Mucosa of gallbladder (tissue), 1 donor: ENCODE results near the gene ACKR2. TPM values are rescaled to one million over a fixed set of nuclear protein-coding genes. Genes with fewer than 3 reads are reported as not detected.
"Not testable (repeated sequence)": the region's sequence is repeated elsewhere in the genome, so short reads cannot be mapped to it uniquely, and the experiment has no call there.

Experiments used
- DNase-seq: peaks from one replicate; pipeline ENCODE4 v3.0.0-alpha.2; 2020; ENCODE audit warnings: low spot score
- total RNA-seq: library from RNA; stranded (reverse); gene quantifications from one replicate; pipeline ENCODE4 v1.2.1, GENCODE V29; 2021
- donor health status: DM: no; HTN: no; CAD: no.

ACKR2 gene
- total RNA-seq, 1 donor from 2014 or later, result 5.0 TPM

DNA sequence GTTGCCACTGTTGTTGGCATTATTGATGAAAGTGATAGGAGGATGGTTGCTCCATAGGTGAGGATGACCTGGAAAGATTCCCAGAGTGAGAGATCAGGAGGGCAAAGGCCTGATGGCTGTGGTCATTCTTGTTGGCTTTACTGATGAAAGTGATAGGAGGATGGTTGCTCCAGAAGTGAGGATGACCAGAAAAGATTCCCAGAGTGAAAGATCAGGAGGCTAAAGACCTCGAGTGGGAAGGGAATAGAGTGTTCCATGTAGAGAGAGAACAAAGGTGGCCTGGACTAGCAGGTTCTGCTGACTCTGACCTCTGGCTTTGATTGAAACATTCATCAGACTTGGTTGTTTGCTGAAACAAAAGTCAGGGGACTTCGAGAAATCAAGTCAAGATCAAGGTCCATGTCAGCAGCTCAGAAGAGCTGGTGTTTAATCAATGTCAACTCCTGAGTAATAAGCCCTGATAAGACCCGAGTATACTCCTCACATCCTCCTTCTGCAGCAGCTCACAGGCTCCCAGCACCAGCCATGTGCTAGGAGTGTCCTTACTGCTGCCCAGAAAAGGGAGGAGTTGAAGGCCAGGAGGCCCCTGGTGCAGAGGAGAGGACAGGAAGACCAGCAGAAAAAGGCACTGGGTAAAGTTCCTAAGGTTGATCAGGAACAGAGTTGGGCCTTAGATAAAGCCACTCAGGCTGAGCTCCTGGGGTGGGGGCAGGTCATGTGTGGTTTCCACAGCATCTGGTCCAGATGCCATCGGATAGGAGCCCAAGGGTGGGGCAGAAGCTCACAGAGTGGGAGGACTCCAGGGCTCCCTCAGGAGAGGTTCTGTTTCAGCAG, 46.5 kb downstream of the ACKR2 start:
- peak; percentile 69 for DNase-seq

DNA sequence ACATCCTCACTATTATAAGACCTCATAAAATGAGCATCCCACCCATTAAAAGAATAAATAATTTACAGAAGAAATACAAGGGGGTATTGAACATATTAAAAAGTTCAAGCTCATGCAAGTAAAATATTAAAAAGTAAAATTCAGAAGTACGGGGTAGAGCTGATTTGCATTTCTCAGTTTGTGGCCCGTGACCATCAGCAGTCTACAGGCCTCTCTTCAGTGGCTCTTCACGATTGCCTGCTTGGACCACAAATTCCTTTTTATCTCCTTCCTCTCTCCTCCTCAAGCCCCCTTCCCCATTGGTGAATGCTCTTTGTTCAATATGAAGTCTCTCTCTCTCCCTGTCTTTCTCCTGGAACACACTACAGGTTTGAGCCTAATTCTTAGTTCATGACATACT, 47.3 kb downstream of the ACKR2 start:
- no peak for DNase-seq

DNA sequence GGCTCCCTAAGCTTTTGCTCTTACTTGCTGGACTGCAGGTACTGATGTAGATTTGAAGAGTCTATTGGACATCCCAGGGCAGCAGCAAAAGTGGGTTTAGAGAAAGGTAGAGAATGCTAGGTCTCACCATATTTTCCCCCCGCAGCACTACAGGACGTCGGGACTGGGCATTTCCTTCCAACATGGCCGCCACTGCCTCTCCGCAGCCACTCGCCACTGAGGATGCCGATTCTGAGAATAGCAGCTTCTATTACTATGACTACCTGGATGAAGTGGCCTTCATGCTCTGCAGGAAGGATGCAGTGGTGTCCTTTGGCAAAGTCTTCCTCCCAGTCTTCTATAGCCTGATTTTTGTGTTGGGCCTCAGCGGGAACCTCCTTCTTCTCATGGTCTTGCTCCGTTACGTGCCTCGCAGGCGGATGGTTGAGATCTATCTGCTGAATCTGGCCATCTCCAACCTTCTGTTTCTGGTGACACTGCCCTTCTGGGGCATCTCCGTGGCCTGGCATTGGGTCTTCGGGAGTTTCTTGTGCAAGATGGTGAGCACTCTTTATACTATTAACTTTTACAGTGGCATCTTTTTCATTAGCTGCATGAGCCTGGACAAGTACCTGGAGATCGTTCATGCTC, 55.2 kb downstream of the ACKR2 start:
- no peak for DNase-seq

DNA sequence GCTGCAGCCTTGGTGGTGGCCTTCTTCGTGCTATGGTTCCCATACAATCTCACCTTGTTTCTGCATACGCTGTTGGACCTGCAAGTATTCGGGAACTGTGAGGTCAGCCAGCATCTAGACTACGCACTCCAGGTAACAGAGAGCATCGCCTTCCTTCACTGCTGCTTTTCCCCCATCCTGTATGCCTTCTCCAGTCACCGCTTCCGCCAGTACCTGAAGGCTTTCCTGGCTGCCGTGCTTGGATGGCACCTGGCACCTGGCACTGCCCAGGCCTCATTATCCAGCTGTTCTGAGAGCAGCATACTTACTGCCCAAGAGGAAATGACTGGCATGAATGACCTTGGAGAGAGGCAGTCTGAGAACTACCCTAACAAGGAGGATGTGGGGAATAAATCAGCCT, 56.0 kb downstream of the ACKR2 start:
- DNase-seq, result no peak

DNA sequence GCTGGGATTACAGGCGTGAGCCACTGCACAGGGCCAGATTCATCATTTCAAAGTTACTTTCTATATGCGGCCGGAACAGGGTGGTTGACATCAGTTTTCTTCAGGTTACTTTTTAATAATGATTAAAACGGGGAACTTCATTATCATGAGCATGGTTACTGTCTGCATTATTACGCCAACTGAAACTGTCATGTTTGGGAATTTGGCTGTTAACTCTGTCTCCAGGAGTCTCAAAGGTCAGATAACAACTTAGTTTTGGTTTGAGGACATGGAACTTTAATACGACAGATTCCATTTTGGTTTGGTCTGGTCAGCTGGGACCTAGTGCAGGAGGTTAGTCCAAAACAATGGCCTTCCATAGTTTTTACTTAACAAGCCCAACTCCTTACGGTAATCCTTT, 57.9 kb downstream of the ACKR2 start:
- no peak for DNase-seq

DNA sequence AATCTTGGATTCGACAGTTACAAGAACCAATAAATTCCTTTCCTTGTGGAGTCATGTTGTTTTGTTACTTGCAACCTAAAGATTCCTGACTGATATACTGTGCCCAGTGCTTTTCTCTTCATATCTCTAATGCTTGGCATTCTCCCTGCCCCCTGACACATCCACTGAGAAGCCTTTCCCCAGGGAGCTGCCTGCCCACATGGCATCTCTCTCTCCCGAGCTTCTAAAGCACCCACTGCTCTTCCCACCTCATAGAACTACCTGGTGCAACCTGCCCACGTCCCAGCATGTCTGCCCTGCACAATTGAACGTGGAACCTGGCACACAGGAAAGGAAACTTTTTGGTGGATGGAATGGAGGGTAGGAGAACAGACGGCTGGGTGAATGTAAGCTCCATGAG, 59.6 kb downstream of the ACKR2 start:
- no peak for DNase-seq

DNA sequence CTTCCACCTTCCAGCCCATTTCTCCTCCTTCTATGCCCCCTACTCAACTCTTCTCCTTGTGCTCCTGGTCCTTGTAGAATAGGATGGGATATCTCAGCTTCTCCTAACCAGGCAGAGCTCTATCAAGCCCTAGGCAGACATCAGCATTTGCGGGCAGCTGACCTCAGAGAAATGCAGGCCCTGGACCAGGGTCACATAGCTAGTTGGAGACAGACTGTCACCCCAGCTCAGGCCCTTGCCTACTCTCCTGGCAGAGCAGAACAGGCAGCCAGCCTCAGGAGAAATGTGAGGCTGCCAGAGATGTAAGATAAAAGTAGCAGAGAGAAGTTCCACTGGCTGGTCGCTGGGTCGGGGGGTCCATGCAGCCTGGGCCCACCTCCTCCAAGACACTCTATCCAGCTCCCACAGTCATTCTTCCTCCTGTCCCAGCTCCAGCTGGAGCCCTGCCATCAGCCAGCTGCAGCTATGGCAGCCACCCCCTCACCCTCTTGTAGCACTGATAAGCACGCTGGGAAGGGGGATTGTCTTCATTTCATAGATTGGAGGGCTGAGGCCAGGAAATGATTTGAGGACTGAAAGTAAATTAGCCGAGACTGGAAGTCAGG, 62.4 kb downstream of the ACKR2 start:
- DNase-seq, result no peak

DNA sequence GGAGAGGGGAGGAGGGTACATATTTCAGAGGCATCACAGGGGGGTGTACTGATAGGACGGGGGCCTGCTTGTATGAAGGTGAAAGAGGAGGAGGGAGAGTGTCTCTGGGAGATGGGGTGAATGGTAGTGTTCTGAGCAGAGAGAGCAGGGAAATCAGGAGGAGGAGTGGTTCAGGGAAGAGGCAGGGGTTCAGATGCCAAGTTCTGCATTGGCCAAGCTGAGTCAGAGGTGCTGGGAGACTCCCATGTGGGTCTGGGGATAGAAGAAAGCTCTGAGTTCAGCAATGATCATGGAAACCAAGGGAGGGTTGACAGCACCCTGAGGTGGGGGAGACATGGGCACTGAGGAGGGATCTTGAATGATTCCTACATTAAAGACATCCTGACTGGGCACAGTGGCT, 63.5 kb downstream of the ACKR2 start:
- DNase-seq, result no peak

DNA sequence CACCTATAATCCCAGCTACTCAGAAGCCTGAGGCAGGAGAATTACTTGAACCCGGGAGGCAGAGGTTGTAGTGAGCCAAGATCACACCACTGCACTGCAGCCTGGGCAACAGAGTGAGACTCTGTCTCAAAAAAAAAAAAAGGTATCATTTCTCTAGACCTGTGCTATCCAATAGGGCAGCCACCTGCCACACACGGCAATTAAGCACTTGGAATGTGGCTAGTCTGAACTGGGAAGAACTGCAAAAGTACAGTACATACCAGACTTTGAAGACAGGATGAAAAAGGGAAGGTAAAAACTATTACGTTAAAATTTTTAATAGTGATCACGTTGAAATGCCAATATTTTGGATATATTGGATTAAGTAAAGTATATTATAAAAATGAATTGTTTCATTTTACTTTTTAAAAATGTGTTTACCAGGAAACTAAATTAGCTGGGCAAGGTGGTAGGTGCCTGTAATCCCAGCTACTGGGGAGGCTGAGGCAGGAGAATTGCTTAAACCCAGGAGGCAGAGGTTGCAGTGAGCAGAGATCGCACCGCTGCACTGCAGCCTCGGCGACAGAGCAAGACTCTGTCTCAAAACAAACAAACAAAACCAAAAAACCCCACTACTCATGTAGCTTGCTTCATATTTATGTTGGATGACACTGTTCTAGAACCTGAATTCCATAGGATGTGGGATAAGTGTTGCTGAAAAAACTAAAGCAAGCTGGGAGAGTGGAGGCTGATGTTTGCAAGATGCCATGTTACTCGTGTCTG, 64.2 kb downstream of the ACKR2 start:
- DNase-seq, result no peak

DNA sequence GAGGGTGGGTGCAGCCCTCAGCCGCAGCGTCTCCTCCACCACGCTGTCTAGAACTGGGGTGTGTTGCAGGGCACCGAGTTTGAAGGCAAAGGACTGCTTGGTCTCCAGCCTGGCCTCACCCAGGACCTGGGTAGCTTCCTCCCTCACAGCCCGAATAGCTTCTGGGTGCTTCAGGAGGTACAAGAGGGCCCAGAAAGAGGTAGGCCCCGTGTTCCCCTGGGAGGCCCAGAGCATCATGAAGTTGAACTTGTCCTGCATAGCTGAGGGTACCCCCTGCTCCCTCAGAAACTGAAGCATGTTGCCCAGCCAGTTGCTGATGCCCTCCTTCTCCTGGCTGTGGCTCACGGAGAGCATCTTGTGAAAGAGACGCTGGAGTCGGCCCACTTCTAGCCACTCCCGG, 65.5 kb downstream of the ACKR2 start:
- no peak for DNase-seq

DNA sequence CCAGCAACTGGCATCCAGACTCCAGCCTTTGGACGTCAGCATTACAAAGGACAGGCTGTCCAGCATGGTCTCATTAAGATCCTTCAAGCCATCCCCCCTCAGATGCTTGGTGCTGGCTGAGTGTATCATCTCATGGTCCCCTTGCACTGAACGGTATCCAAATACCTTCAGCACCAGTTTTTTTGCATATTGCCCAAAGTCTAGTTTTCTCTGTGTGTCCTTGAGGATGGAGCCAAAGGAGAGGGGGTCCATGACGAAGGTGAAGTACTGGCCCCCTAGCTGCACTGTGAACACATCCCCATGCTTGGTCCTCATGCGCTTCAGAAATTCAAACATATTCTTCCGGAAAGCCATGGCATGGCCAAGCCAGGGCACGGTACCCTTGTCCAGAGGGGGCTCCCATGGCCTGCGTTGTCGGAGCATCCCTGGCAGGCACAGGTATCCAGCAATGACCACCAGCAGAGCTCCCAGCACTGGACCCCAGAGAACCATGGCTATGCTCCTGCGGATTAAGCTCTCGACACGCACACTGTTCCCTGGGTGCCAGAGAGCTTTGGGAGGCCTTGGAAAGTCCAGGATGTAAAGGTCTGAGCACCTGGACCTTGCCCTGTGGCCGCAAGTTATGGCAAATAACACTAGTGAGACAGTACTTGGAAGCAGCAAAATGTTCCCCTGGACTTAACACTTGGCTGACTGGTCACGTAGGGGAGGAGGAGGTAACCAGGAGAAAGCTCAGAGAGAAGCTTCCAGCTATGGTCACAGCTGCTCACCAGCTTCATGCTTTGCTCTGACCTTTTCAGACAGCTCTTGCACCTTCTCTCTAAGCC, 66.3 kb downstream of the ACKR2 start, which contains the start of gene CYP8B1:
Gene CYP8B1, minus strand, starts transcription at position 555 of the 827 bp plus-strand sequence. Its CDS starts 63 bp downstream, at position 492.
- DNase-seq, result peak; percentile 20

DNA sequence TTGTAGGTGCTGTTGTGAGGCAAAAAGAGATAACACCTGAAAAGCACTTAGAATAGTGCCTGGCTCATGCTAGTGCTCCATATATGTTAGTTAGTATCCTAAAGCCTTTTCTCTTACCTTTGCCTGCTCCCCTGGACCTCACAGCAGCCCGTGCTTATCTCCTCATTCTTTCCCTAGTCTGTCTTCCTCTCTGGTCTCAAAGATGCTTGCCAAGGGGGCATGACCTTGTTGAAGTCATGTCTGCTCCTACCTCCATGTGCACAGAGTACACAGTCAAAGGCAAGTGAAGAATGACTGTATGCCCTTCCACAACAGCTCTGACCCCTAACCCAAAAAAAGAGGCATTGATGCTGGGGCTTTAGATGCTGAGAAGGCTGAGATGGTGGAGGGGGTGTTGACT, 67.2 kb downstream of the ACKR2 start:
- peak; percentile 69 for DNase-seq

DNA sequence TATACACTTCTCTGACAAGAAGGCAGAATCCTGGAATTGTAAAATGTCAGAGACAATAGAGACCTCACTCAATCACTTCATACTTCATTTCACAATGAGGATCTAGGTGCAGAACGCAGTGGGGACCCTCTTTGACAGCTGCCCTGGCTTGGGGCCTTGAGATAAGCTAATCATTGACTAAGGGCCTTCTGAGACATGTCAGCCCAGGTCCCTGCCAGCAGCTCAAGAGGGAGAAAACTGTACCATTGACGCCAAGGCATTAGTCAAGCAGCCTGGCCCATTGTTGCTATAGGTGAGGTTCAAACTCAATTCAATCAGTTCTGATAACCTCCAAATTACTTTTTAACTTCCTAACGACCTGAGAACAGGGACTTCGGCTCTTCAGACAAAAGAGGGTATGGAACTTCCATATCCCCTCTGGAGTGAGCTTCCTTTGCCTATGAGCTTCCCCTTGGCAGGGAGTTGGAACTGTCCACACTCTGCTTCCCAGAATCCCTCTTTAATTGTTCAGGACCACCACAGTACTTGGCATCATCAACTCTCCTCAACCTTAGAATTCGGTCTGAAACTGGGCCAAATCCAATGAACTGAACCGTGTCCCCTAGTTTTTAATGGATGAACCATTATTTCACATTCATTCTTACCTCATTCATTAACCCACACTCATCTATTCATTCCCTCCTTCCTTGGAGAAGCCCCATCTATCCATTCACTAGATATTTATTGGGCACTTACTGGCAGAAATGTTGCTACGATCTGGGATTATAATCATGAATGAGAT, 67.9 kb downstream of the ACKR2 start:
- DNase-seq, result peak; percentile 84

DNA sequence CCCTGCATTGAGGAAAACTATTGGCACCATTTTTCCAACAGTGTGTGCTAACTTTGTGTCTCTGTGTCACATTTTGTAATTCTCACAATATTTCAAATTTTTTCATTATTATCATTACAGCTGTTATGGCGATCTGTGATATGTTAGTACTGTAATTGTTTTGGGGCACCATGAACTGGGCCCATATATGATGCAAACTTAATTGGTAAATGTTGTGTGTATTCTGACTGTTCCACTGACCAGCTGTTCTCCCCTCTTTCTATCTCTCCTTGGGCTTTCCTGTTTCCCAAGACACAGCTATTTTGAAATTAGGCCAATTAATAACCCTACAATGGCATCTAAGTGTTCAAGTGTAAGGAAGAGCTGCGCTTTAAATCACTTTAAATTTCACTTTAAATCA, 68.6 kb downstream of the ACKR2 start:
- DNase-seq, result no peak

DNA sequence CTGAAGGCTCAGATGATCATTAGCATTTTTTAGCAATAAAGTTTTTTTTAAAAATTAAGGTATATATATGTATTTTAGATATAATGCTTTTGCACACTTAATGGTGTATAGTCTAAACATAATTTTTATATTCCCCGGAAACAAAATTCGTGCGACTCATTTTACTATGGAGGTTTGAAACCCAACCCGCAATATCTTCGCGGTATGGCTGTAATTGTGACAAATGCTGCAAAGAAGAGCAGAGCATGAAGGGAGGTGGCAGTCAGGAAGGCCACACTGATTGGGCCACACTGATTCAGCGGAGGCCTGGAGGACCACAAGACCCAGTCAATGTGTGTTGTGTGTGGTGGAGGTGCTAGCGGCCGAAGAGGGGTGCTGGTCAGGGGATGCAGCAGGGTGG, 70.9 kb downstream of the ACKR2 start:
- DNase-seq, result no peak

DNA sequence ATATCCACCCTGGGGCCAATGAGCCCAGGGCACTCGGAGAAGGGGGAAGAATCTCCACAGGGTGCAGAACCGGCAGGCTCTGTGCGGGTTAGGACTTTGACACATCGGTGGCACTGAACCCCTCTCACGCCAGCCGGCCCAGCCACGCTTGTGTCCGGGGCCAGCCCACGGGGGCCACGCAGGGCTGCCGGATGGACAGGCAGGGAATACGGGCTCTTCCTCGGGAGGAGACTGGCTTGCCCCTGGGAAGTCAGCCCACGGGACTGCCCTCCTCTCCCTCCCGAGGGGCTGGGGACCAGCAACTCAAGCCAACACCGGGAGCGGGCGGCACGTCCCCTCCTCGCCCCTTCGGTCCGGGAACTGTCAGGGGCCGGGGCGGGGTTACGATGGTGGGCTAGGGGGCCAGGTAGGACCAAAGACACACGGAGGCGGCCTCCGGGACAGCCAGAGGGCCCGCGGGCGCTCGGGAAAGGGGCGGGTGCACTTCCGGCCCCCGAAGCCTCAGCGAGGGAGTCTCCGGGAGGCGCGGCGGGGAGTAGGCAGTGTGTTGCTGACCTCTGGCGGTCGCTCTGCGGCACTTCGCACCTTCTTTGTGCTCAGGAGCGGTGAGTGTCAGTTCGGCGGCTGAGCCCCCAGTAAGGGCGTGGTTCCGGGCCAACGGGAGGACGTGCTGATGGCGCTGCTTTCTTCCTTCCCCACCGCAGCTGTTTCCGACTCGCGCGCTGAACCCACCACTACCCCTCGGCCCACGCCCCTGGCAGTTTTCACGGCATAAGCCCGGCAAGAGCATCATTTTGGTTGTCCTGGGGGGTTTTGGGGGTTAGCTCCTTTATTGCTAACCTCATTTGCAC, 71.6 kb downstream of the ACKR2 start:
- DNase-seq, result peak; percentile 85

DNA sequence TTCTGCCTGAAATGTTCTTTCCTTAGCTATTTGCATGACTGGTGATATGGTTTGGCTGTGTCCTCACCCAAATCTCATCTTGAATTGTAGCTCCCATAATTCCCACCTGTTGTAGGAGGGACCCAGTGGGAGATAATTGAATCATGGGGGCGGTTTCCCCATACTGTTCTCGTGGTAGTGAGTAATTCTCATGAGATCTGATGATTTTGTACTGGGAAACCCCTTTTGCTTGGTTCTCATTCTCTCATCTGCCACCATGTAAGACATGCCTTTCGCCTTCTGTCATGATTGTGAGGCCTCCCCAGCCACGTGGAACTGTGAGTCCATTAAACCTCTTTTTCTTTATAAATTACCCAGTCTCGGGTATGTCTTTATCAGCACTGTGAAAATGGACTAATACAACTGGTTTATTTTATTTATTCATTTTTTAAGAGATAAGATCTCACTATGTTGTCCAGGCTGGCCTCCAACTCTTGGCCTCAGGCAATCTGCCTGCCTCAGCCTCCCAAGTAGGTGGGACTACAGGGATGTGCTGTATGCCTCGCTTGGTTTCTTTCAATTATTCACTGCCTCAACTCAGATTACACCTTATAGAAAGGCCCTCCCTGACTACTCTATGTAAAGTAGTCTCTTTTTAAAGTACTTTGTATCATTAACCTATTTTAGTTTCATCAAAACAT, 74.1 kb downstream of the ACKR2 start:
- DNase-seq, result not testable (repeated sequence)

DNA sequence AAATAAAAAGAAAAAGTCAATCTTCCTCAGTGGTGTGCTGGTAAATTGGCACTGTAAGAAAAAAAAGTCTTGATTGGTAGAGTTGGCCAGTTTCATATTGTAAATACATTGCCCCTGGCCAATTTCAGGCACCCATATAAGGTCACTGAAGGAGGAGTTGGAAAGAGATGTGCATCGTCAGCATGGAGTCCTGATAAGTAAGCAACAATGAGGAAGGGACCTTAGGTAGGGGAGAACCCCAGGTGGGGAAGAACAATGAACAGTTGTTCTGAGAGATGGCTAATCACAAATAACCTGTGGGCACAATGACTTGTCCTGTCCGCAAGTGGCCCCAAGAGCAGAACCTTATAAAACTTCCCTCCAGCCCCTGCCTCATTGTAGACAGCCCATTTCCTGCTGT, 75.1 kb downstream of the ACKR2 start:
- DNase-seq, result no peak

DNA sequence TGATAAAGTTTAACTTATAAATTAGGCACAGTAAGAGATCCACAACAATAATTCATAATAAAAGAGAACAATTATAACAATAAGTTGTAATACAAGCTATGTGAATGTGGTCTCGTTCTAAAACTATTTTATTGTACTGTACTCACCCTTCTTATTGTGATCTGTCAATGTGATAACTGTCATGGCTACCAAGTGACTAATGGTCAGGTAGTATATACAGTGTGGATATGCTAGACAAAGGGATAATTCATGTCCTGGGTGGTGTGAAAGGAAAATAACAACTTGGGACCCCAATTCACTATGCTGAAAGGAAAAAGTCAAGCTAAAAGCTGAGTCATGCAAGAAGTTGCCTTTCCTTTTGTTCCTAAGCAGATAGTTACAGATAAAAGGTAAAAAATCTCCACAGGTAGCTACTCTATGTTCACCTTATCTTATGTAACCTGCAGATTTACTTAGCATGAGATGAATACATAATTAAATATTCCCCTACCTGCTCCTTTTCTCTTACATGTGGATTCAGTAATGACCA, 77.1 kb downstream of the ACKR2 start:
- DNase-seq, result no peak
